ENCODE data around the gene MBTPS1. TPM values are rescaled to one million over a fixed set of nuclear protein-coding genes. Genes with fewer than 3 reads are reported as not detected.

Gene MBTPS1
- total and polyA plus RNA-seq, 10 of the 15 experiments (the other 5 are each of a cell fraction or from before 2014, with no cell fraction given): 1.3 to 43.9 (median 35.2) TPM

GRCh38 chr16:84058664-84059063, 58.1 kb downstream of the MBTPS1 start (continued):
- TF ChIP-seq DPF2 (IDR thresholded peaks at IDR 0.05) (no peak), BCLAF1 (IDR thresholded peaks at IDR 0.05) (no peak), ZZZ3 (IDR thresholded peaks at IDR 0.05; ENCODE audit: control insufficient read depth, insufficient read length, low read depth) (no peak)
- TF ChIP-seq, protein P1, sequence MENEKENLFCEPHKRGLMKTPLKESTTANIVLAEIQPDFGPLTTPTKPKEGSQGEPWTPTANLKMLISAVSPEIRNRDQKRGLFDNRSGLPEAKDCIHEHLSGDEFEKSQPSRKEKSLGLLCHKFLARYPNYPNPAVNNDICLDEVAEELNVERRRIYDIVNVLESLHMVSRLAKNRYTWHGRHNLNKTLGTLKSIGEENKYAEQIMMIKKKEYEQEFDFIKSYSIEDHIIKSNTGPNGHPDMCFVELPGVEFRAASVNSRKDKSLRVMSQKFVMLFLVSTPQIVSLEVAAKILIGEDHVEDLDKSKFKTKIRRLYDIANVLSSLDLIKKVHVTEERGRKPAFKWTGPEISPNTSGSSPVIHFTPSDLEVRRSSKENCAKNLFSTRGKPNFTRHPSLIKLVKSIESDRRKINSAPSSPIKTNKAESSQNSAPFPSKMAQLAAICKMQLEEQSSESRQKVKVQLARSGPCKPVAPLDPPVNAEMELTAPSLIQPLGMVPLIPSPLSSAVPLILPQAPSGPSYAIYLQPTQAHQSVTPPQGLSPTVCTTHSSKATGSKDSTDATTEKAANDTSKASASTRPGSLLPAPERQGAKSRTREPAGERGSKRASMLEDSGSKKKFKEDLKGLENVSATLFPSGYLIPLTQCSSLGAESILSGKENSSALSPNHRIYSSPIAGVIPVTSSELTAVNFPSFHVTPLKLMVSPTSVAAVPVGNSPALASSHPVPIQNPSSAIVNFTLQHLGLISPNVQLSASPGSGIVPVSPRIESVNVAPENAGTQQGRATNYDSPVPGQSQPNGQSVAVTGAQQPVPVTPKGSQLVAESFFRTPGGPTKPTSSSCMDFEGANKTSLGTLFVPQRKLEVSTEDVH (IDR thresholded peaks at IDR 0.05; ENCODE audit: low read depth, partially characterized antibody): no peak

DNA sequence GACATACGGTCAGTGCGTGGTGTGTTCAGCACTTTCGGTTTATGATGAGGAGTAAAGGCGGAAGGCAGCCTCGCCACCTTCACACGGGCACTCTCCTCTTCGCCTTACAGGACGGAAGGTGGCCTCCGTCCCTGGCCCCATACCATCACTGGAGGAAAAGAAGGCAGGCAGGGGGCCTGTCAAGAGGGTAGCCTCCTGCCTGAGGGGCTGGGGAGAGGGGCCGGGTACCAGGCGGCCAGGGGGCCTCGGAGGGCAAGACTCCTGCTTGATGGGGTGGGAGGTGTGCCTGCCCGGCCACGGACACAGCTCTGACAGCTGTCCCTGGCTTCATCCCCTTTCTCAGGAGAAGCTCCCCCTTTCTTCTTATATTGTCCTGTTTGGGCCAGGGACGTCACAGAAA, 58.5 kb downstream of the MBTPS1 start:
- POLR2A ChIA-PET: no interaction called here
- no peak for FAIRE-seq
- H3K4me1 ChIP-seq (ENCODE audit: control insufficient read depth, insufficient read depth, low read length): no peaks in the 10 kb centered on the region
- H4K20me1 ChIP-seq (ENCODE audit: control insufficient read depth, insufficient read depth): no peaks in the 10 kb centered on the region
- H3K27ac ChIP-seq (ENCODE audit: control insufficient read depth, insufficient read depth): no peak overlapping the region
- no TSS peak for BruUV-seq (replicated peaks)
- no peaks in the 10 kb centered on the region for H3K9me3 ChIP-seq (replicated peaks; ENCODE audit: control insufficient read depth, insufficient read depth, low read length)
- H2AFZ ChIP-seq (ENCODE audit: control insufficient read depth, low read depth, low read length): no peak overlapping the region
- SMC1A ChIA-PET (ENCODE audit: uncharacterized antibody, unreplicated experiment): no interaction called here
- no peaks in the 10 kb centered on the region for H3K79me2 ChIP-seq (ENCODE audit: control insufficient read depth, insufficient read depth, low read length)
- RAD21 ChIA-PET (ENCODE audit: unreplicated experiment): no interaction called here
- intact Hi-C loops (cut with micrococcal nuclease; ENCODE audit: unreplicated experiment) (no loop called here), in situ Hi-C loops (cut with MboI) (no loop called here)
- no peak for DNase-seq (ENCODE audit: low read depth, low spot score)
- H3K4me3 ChIP-seq: no peak overlapping the region
- 97% methylated on average over 15 of the region's 15 CpGs for WGBS (ENCODE audit: insufficient coverage, insufficient replicate concordance, low lambda C conversion rate, missing lambda C conversion rate)
- CTCF ChIA-PET: interaction anchor here (0.5 to 2.0 kb wide), 2 partner anchors 11 to 117 kb away, joined by 3 to 4 read pairs; no protein-coding TSS in a partner anchor
- H3K27me3 ChIP-seq (replicated peaks in 1 of 2; ENCODE audit: control insufficient read depth in 2 of 2, insufficient read depth in 2 of 2, low read length in 1 of 2): no peaks in the 10 kb centered on the region
- H3K9ac ChIP-seq (ENCODE audit: control insufficient read depth, insufficient read depth, low read length): no peak overlapping the region
- H3K4me2 ChIP-seq (ENCODE audit: control insufficient read depth, insufficient read depth): no peak overlapping the region
- H3K36me3 ChIP-seq (ENCODE audit: control insufficient read depth in 2 of 2, insufficient read depth in 2 of 2, low read length in 1 of 2): peaks cover 31 to 33% of the 10 kb centered on the region in 2 experiments
- no peak for ATAC-seq
- TF ChIP-seq, protein P2, sequence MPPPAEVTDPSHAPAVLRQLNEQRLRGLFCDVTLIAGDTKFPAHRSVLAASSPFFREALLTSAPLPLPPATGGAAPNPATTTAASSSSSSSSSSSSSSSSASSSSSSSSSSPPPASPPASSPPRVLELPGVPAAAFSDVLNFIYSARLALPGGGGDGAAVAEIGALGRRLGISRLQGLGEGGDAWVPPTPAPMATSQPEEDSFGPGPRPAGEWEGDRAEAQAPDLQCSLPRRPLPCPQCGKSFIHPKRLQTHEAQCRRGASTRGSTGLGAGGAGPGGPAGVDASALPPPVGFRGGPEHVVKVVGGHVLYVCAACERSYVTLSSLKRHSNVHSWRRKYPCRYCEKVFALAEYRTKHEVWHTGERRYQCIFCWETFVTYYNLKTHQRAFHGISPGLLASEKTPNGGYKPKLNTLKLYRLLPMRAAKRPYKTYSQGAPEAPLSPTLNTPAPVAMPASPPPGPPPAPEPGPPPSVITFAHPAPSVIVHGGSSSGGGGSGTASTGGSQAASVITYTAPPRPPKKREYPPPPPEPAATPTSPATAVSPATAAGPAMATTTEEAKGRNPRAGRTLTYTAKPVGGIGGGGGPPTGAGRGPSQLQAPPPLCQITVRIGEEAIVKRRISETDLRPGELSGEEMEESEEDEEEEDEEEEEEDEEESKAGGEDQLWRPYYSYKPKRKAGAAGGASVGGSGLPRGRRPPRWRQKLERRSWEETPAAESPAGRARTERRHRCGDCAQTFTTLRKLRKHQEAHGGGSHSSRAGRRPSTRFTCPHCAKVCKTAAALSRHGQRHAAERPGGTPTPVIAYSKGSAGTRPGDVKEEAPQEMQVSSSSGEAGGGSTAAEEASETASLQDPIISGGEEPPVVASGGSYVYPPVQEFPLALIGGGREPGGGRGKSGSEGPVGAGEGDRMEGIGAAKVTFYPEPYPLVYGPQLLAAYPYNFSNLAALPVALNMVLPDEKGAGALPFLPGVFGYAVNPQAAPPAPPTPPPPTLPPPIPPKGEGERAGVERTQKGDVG (CRISPR knock-in tag; IDR thresholded peaks at IDR 0.05): no peak
- TF ChIP-seq EP300 (IDR thresholded peaks at IDR 0.05; ENCODE audit: borderline replicate concordance in 1 of 2, control insufficient read depth in 1 of 2, low read depth in 2 of 2, low read length in 2 of 2) (no peak), POLR2A (IDR thresholded peaks at IDR 0.05; ENCODE audit: low read depth, low read length) (no peak), HDGF (IDR thresholded peaks at IDR 0.05) (no peak)

Data from GM12878 (cell line).